Measurements from ENCODE around the gene PLPP1.
"Not testable (repeated sequence)": the region's sequence is repeated elsewhere in the genome, so short reads cannot be mapped to it uniquely, and the experiment has no call there.

Gene PLPP1

GRCh38 chr5:55541056-55541635, 6.4 kb upstream of the PLPP1 start:
- DNase-seq = no peak

GRCh38 chr5:55540525-55540924, 5.8 kb upstream of the PLPP1 start:
- DNase-seq = no peak

GRCh38 chr5:55540024-55540423, 5.3 kb upstream of the PLPP1 start:
- no peak for DNase-seq

- no peak for DNase-seq
Measured at GRCh38 chr5:55538661-55539060, 3.9 kb upstream of the PLPP1 start.

GRCh38 chr5:55537315-55537714, 2.6 kb upstream of the PLPP1 start:
- DNase-seq = not testable (repeated sequence)

- DNase-seq = peak; percentile 45
Measured at GRCh38 chr5:55535199-55535905, 588 bp upstream of the PLPP1 start.

GRCh38 chr5:55533521-55534435, 986 bp downstream of the PLPP1 start:
- DNase-seq = peak; percentile 45

- no peak for DNase-seq
Measured at GRCh38 chr5:55530669-55531068, 4.1 kb downstream of the PLPP1 start.

- no peak for DNase-seq
Measured at GRCh38 chr5:55524816-55525215, 9.9 kb downstream of the PLPP1 start.

GRCh38 chr5:55523293-55523692, 11.5 kb downstream of the PLPP1 start:
- DNase-seq = no peak

GRCh38 chr5:55521881-55522280, 12.9 kb downstream of the PLPP1 start:
- no peak for DNase-seq

- no peak for DNase-seq
Measured at GRCh38 chr5:55520117-55520839, 14.5 kb downstream of the PLPP1 start.

GRCh38 chr5:55518831-55519390, 15.9 kb downstream of the PLPP1 start:
- no peak for DNase-seq

GRCh38 chr5:55517804-55518203, 17.0 kb downstream of the PLPP1 start:
- DNase-seq = no peak

GRCh38 chr5:55511010-55511409, 23.8 kb downstream of the PLPP1 start:
- no peak for DNase-seq

GRCh38 chr5:55510523-55510880, 24.3 kb downstream of the PLPP1 start:
- DNase-seq = no peak

GRCh38 chr5:55509796-55510522, 24.8 kb downstream of the PLPP1 start:
- DNase-seq = no peak

- DNase-seq = no peak
Measured at GRCh38 chr5:55509097-55509496, 25.7 kb downstream of the PLPP1 start.

- DNase-seq = no peak
Measured at GRCh38 chr5:55507574-55507973, 27.2 kb downstream of the PLPP1 start.

GRCh38 chr5:55505711-55506110, 29.1 kb downstream of the PLPP1 start:
- DNase-seq = not testable (repeated sequence)

- not testable (repeated sequence) for DNase-seq
Measured at GRCh38 chr5:55503917-55504316, 30.8 kb downstream of the PLPP1 start.

GRCh38 chr5:55502759-55503158, 32.0 kb downstream of the PLPP1 start:
- peak; percentile 44 for DNase-seq
